ENCODE measurements around the gene SLC8A3.

GRCh38 chr14:70034257-70034656 is 154.5 kb downstream of the SLC8A3 start:
- no peak for TF ChIP-seq CTCF (IDR thresholded peaks at IDR 0.05)
- no peak for TF ChIP-seq POLR2A (IDR thresholded peaks at IDR 0.05)
